Activated CD4-positive, alpha-beta T cell treated with anti-CD3 and anti-CD28 coated beads for 24 hours (primary cell): ENCODE measurements around the gene SUPT4H1.

Source experiments
- DNase-seq, 2 donors: peaks; one replicate each; pipeline ENCODE4 v3.0.0-alpha.2; 2020; ENCODE audit warnings: low read depth in 2 of 2

SUPT4H1 gene

GRCh38 chr17:58306131-58306951 lies 45.7 kb downstream of the SUPT4H1 start:
- DNase-seq: no peak

- no peak for DNase-seq
Measured at GRCh38 chr17:58305626-58306025, 46.4 kb downstream of the SUPT4H1 start.

GRCh38 chr17:58304750-58305486 lies 47.1 kb downstream of the SUPT4H1 start:
- DNase-seq: no peak

- DNase-seq: peak; percentile 39 to 47
Measured at GRCh38 chr17:58303971-58304749, 47.8 kb downstream of the SUPT4H1 start.

GRCh38 chr17:58302919-58303585 lies 48.9 kb downstream of the SUPT4H1 start:
- DNase-seq: no peak

- DNase-seq: no peak
Measured at GRCh38 chr17:58302171-58302918, 49.7 kb downstream of the SUPT4H1 start.

- DNase-seq: no peak
Measured at GRCh38 chr17:58301504-58302150, 50.4 kb downstream of the SUPT4H1 start.

- no peak for DNase-seq
Measured at GRCh38 chr17:58300336-58300735, 51.7 kb downstream of the SUPT4H1 start.
